PC-9 (cell line): ENCODE data around the gene NET1.

ENCODE experiments used
- CTCF ChIP-seq: fragments of 200-600 bp; sonication (generic); conservative IDR thresholded peaks from 2 replicates; pipeline ENCODE4 v1.6.1; 2017; ENCODE audit warnings: mixed run types, antibody characterized with exemption, mild to moderate bottlenecking, moderate library complexity
- EZH2 ChIP-seq: fragments of 200-600 bp; sonication (generic); IDR thresholded peaks from 2 replicates; pipeline ENCODE4 v1.8.0; 2017; ENCODE audit warnings: antibody characterized with exemption, low read depth

GRCh38 chr10:5381187-5381586 is 31.2 kb upstream of the NET1 start:
- TF ChIP-seq CTCF (no peak), EZH2 (no peak)
